Activated CD8-positive, alpha-beta memory T cell treated with anti-CD3 and anti-CD28 coated beads, Interleukin-2, amount 50 U/mL, for 48 hours (primary cell): Measurements from ENCODE around the gene WDR6.

Experiments
- DNase-seq: peaks from one replicate; pipeline ENCODE4 v3.0.0-alpha.2; 2020

WDR6 gene

DNA sequence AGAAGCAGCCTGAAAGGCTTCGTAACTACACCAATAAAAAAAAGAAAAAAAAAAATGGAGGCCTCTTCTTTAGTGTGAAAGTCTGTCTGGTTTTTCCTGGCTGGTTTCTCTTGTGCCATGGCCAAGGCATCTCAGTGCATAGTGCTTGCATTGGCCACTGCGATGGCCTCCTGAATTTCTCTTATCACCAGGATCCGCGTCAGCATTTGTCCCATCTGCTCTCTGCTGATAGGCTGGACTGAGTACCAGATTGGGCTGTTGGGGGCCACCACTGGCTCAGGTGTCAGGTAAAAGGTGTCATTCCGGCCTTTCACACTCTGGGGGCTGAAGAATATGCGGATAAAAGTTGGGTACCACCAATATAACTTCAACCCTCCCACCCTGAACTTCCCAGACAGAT, 23.1 kb downstream of the WDR6 start:
- DNase-seq, result no peak

DNA sequence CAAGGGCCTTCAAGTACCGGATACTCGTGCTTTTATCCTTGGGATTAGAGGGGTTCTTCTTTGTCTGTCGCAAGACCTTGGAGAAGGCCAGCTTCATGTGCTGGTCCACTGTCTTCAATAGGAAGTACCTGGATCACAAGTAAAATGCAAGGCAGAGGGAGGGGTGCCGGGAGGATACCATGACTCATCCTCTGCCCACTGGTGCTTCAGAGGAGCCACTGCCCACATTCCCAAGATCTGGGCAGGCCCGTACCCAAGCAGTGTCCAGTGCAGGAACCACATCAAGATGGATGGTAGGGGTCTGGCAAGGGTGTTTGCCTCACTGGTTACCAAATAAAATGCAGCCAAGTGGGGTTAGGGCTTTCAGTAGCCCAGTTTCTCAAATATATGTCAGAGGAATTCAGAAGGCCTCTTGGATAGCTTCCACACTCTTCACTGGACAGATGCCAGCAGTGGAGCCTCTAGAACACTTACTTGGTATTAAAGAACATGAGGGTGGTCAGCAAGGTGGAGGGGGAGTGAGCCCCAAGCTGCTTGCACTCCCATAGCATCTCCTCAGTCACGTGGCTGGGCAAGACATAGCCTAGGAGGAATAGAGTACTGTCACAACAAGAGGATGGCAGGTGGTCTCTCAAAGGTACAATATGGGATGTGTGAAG, 25.6 kb downstream of the WDR6 start:
- DNase-seq, result no peak

DNA sequence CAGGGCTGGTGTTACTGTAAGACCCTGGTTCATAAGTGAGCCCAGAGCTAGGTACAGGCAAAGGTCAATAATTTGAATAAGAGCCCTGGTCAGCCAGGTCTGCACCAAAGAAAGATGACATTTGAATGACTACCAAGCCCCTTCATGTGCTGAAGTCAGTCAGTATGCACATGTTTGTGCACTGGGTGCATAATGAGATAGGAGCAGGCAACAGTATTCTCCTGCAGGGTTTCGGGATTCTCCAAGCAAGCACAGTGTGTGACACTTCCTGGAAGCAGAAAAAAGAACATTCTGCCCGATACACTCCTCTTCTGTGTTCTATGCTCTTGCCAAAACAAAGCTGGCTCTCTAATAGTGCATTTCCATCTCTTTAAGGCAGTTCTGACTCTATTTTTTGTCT, 27.5 kb downstream of the WDR6 start:
- DNase-seq, result no peak

DNA sequence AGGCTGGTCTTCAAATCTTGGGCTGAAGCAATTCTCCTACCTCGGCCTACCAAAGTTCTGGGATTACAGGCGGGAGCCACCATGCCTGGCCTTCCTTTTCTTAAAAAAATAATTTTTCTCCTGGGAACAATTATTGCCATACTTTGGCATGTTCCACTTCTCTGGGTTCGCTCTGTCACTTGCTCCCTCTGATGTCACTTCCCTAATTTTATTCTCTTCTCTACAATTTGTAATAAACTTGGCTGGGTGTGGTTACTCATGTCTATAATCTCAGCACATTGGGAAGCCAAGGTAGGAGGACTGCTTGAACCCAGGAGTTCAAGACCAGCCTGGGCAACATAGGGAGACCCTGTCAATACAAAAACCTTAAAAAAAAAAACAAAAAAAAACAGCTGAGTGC, 28.1 kb downstream of the WDR6 start:
- DNase-seq, result no peak

DNA sequence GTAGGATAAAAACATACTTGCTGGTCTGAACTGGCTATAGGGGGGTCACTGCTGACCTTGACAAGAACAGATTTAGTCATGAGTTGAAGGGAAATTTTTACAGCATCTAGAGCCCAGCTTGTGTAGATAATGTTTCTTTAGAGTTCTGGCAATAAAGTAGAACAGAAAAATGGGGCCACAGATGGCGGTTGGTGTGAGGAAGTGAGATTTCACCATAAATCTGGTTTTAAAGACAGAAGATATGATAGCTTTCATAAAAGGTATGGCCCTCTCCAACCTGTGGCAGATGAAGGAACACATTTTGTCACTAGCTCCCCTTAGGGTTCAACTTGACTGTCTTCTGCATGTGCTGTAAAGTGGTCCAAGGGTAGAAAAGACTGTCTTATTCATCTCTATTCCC, 46.4 kb downstream of the WDR6 start:
- no peak for DNase-seq

DNA sequence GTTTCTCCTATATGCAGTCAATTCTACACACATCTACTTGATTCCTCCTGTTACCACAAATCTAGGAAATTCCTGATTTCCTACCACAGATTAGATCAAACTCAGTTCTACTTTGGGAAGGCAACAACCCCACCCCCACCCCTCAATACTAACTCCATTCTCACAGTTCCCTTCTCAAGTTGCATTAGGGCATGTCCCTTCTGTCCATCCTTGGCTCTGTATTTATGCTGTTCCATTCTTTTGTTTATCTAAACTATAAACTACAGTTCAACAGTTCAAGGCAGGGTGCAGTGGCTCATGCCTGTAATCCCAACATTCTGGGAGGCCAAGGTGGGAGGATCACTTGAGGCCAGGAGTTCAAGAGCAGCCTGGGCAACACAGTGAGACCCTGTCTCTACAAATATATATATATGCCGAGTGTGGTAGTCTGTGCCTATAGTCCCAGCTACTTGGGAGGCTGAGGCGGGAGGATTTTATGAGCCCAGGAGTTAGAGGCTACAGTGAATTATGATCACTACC, 47.2 kb downstream of the WDR6 start:
- no peak for DNase-seq

DNA sequence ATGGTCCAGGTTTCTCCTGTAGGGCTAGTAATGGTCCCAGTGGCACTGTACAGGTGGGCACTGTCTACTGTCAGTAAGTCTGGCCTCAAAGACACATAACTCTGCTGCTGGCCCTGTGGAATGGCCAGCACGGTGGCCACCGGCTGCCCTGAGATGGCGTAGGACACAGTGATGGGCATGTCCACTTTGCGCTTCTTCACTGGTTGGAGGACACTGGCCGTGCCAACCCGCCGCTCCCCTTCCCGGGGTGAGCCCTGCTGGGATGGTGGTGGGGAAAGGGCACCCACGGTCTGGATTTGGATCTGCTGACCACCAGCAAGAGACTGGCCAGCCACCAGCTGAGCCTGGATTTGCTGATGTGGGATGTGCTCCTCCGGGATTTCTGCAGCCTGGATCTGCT, 50.1 kb downstream of the WDR6 start:
- DNase-seq, result no peak

DNA sequence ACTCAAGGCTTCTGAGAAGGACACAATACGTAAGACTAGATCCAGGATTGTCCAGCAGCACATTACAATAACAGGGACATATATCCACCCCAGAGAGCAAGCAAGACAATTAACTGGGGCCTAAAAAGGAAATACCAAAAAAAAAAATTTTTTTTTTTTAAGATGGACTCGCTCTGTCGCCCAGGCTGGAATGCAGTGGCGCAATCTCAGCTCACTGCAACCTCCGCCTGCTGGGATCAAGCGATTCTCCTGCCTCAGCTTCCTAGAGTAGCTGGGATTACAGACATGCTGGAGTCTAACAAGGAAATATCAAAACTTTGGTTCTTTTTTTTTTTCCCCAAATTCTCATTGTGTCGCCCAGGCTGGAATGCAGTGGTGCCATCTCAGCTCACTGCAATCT, 50.8 kb downstream of the WDR6 start:
- no peak for DNase-seq
